Measurements from ENCODE around the gene USP6NL. TPM values are rescaled to one million over a fixed set of nuclear protein-coding genes. Genes with fewer than 3 reads are reported as not detected.

Gene USP6NL
- total and polyA plus RNA-seq, 3 donors from 2014 or later, result 50.4 to 64.9 (median 56.1) TPM

DNA sequence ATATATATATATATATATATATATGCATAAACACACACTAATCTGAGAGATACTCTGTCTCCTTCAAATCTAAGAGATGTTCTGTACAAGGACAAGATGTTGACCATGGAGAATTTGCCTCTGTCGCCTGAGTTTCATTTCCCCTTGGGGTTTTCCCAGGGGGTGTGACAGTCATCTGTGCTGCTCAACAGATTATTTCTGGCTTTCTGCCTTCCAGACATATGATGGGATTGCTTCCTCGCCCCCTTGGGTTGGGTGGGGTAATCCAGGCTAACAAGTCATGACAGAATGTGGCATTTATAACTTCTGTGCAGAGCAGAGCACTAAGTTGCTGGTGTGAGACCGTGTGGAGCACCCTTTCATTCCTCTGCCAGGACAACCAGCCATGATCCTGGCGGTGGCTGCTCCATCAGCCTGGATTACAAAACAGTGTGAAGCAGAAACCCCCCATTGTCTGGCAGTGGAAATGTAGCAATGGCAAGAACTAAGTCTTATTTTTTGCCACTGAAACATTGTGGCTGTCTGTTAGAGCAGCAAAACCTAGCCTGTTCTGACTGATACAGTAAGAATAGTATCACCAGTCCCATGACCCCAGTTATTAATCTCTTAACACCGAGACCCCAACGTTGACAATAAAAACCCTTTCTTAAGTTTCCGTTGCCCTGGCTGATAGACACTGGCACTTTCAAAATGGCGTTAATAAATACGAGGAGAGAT is 13.7 kb upstream of the USP6NL start:
- Histone ChIP-seq H3K27ac (no peak overlapping the region), H3K36me3 (ENCODE audit: low read depth, missing control alignments) (no peaks in the 10 kb centered on the region), H3K27me3 (no peaks in the 10 kb centered on the region), H3K9me3 (no peaks in the 10 kb centered on the region), H3K4me3 (no peak overlapping the region), H3K4me1 (no peaks in the 10 kb centered on the region)
- DNase-seq, result no peak
- intact Hi-C loops (cut with DNase I; ENCODE audit: low total_unique reads), result no loop called here
- 86 to 88% methylated on average over 8 to 9 of the region's 9 CpGs for WGBS, 2 donors
- TF ChIP-seq POLR2A (IDR thresholded peaks at IDR 0.05), result no peak
- TF ChIP-seq, protein P1, sequence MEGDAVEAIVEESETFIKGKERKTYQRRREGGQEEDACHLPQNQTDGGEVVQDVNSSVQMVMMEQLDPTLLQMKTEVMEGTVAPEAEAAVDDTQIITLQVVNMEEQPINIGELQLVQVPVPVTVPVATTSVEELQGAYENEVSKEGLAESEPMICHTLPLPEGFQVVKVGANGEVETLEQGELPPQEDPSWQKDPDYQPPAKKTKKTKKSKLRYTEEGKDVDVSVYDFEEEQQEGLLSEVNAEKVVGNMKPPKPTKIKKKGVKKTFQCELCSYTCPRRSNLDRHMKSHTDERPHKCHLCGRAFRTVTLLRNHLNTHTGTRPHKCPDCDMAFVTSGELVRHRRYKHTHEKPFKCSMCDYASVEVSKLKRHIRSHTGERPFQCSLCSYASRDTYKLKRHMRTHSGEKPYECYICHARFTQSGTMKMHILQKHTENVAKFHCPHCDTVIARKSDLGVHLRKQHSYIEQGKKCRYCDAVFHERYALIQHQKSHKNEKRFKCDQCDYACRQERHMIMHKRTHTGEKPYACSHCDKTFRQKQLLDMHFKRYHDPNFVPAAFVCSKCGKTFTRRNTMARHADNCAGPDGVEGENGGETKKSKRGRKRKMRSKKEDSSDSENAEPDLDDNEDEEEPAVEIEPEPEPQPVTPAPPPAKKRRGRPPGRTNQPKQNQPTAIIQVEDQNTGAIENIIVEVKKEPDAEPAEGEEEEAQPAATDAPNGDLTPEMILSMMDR (IDR thresholded peaks at IDR 0.05), result no peak

- intact Hi-C loops (cut with DNase I; ENCODE audit: low total_unique reads), result loop anchor here (10.0 kb wide), 1 partner anchor 82 kb away; no protein-coding TSS in a partner anchor
- no peak for DNase-seq
- Histone ChIP-seq H3K27me3 (no peaks in the 10 kb centered on the region), H3K4me1 (no peaks in the 10 kb centered on the region), H3K36me3 (ENCODE audit: low read depth, missing control alignments) (no peaks in the 10 kb centered on the region), H3K4me3 (no peak overlapping the region), H3K27ac (no peak overlapping the region), H3K9me3 (no peaks in the 10 kb centered on the region)
- TF ChIP-seq, protein P1 (IDR thresholded peaks at IDR 0.05), result no peak
- no peak for TF ChIP-seq POLR2A (IDR thresholded peaks at IDR 0.05)
Observed at GRCh38 chr10:11617233-11617632, 5.8 kb upstream of the USP6NL start.

- Histone ChIP-seq H3K4me3 (no peak overlapping the region), H3K36me3 (ENCODE audit: low read depth, missing control alignments) (no peaks in the 10 kb centered on the region), H3K27me3 (no peaks in the 10 kb centered on the region), H3K4me1 (no peaks in the 10 kb centered on the region), H3K27ac (no peak overlapping the region), H3K9me3 (no peaks in the 10 kb centered on the region)
- TF ChIP-seq POLR2A (IDR thresholded peaks at IDR 0.05), result no peak
- TF ChIP-seq, protein P1 (IDR thresholded peaks at IDR 0.05), result no peak
- intact Hi-C loops (cut with DNase I; ENCODE audit: low total_unique reads), result loop anchor here (10.0 kb wide), 1 partner anchor 81 kb away; no protein-coding TSS in a partner anchor
- 85 to 92% methylated on average over 3 to 5 of the region's 5 CpGs for WGBS, 2 donors
- no peak for DNase-seq
Observed at GRCh38 chr10:11616021-11616420, 4.6 kb upstream of the USP6NL start.

- Histone ChIP-seq H3K36me3 (ENCODE audit: low read depth, missing control alignments) (no peaks in the 10 kb centered on the region), H3K27me3 (no peaks in the 10 kb centered on the region), H3K27ac (no peak overlapping the region), H3K4me3 (no peak overlapping the region), H3K4me1 (peaks cover under 1% of the 10 kb centered on the region), H3K9me3 (no peaks in the 10 kb centered on the region)
- intact Hi-C loops (cut with DNase I; ENCODE audit: low total_unique reads), result loop anchor here (10.0 kb wide), 1 partner anchor 81 kb away; no protein-coding TSS in a partner anchor
- no peak for TF ChIP-seq POLR2A (IDR thresholded peaks at IDR 0.05)
- DNase-seq, result no peak
Observed at GRCh38 chr10:11615396-11615795, 3.9 kb upstream of the USP6NL start.

- Histone ChIP-seq H3K9me3 (no peaks in the 10 kb centered on the region), H3K27me3 (no peaks in the 10 kb centered on the region), H3K4me3 (peak overlapping the region; percentile 73 to 98), H3K36me3 (ENCODE audit: low read depth, missing control alignments) (no peaks in the 10 kb centered on the region), H3K27ac (peak overlapping the region; percentile 84 to 96), H3K4me1 (peaks cover 12% of the 10 kb centered on the region)
- 9 to 11% methylated on average over 11 of the region's 11 CpGs for WGBS, 2 donors
- no peak for DNase-seq
- intact Hi-C loops (cut with DNase I; ENCODE audit: low total_unique reads), result loop anchor here (10.0 kb wide), 1 partner anchor 78 kb away; no protein-coding TSS in a partner anchor
- TF ChIP-seq, protein P1 (IDR thresholded peaks at IDR 0.05), result no peak
Observed at GRCh38 chr10:11612021-11613001, 861 bp upstream of the USP6NL start.

Measured in testis (tissue), 3 donors.